CD1c-positive myeloid dendritic cell (primary cell): ENCODE results near the gene CYB5R3.

Experiments used
- DNase-seq: peaks from one replicate; pipeline ENCODE4 v3.0.0-alpha.2; 2016; ENCODE audit errors: extremely low spot score

The CYB5R3 gene

DNA sequence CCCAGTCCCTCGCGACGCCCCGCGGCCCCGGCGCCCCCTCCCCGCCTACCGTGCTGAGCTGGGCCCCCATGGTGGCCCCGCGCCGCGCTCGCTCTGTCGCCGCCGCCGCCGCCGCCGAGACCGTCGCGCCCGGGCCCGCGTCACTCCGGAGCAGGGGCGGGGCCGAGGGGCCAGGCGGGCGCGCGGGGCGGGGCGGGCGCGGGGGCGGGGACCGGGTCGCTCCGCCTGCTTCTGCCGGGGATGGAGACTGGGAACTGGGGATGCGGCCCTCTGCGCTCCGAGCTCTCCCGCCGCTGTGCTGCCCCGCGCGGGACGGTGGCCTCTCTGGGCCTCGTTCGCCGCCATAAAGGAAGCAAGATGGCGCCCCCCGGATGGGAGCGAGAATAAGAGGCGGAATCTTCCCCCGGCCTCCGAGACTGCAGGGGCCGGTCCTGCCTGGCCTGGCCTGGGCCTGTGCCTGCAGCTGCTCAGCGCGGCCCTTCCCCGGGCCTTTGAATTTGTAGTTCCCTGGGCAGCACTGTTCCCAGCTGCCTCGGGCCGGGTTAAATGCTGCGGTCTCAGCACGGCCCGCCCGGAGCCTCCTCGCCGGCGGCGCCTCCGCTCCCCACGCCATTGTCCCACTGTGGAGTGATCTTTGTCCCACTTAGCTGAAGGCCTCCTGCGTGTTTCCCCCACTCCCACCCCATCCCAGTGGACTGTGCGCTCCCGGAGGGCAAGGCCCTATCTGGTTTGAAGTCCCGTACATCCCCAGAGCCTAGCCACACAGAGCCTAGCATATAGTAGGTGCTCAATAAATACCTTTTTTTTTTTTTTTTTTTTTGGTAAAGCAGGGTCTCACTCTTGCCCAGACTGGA lies at the start of gene CYB5R3:
Gene CYB5R3, minus strand, starts transcription at position 147 of the 854 bp plus-strand sequence. Its CDS starts 77 bp downstream, at position 70.
- DNase-seq = peak; percentile 83

DNA sequence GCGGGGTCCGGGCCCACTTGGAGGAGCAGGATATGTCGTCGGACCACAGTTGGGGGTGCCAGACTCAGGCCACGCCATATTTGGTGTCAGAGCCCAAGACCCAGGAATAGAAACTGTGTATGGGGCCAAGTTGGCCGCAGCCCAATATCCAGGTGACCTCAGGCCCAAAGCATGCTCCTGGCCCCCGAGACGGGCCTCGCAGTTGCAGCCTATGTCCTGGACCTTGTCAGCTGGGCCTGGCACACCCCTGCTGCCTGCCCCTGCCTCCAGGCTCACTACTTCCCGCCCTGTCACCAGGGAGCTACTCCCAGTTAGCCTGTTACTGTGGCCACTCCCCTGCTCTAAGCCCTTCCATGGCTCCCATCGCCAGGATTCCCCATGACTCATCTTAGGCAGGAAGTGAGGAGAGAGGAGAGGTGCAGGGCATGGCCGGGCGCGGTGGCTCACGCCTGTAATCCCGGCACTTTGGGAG lies 48.4 kb upstream of the CYB5R3 start:
- DNase-seq = no peak

DNA sequence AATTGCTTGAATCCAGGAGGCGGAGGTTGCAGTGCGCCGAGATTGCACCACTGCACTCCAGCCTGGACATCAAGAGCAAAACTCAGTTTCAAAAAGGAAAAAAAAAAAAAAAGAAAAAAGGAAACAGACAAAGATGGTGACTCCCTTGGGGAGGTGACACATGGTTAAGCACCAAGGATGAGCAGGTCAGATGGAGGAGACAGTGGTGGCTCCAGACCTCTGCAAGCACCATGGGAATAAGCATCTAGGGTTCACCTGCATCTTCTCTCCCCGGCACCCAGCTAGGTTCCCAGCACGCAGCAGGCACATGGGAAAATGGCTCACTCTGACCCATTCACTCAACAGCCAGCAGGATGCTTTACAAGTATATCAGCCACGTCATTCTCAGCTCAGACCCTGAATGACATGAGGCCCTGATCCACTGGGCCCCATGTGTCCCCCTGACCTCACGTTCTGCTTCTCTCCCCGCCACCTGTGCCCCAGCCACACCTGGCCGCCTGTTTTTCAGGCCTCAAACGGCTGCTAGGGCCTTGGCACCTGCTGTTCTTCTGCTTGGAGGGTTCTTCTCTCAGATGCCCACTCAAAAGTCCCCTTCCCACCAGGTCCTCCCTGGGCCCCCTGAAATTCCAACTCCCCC lies 47.3 kb upstream of the CYB5R3 start:
- no peak for DNase-seq

DNA sequence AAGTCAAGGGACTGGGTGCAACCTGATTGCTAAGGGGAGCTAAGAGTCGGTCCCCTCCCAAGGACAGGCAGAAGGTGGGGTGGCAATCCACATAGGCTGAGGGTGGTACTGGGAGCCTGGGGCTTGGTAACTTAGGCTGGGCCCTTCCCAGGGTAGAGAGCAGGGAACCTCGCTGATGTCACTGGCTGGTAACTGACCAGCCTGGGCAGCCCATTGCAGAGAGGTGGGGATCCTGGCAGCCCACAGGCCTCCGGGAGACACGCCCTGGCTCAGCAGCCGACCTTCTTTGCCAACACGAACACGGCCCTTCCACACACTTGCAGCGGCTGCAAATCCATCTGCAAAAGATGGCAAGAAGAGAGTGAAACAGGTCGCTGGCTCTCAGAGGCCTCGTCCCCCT lies 46.1 kb upstream of the CYB5R3 start:
- no peak for DNase-seq

DNA sequence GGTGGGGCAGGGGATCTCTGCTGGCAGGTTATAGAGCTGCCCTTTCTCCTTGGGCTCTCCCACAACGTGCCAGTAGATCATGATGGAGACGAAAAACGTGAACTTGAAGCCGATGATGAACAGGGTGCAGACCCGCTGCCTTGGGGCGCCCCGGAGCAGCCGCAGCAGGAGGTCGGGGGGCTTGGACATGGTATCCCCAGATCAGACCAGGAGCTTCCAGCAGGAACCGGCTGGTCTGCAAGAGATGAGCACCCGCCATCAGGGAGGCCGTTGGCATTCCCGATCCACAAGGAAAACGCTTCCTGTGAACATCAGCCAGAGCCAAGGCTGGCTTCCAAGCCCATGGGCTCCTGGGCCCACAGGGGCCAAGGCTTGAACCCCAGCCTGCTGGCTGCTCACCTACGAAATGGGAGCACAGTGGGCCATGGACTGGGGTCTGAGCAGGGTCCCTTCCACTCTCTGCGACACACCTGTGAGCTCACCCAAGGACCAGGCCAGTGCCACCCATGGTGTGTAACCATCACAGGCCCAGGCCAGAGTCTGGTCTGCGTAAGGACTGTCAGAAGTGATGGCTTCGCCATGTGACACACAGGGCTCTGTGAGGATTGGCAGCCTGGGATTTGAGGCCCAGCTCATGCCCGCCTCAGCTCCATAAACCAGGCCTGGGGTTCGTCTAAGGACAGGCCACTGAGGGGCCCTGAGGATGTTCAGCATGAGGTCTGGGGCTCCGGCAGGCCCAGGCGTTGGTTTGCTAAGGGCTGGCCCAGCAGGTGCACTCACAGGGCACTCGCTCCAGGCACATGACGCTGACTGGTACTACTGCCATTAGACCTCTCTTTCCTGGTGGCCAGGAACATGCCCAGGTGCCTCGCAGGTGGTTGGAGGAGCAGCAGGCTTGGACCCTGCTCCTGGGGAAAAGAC lies 44.8 kb upstream of the CYB5R3 start:
- DNase-seq = no peak

DNA sequence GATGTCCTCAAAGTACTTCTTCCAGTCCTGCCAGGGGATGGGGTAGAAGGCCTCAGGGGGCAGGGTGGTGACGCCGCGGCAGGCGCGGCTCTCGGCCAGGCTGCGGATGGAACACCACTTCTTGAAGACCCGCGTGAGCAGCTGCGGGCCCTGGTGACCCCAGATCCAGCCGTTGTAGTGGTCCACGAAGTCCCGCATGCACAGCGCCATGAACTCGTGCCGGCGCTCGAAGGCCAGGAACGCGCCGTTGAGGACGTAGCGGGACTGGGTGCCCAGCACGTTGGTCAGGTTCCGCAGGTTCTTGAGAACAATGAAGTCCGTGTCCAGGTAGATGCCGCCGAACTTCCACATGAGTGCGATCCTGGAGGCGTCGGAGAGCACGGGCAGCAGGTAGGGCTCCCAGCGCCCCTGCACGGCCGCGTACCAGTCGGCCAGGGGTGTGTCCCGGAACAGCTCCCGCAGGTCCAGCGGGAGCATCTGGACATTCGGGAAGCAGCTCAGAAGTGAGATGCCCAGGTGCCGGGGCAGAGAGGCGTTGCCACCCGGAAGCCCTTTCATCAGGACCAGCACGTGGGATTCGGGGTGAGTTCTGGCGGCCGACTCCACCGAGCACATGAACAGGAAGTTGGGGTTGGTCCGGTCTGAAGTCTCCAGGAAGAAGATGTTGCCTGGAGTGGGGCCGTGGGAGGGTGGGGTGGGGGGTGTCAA lies 44.0 kb upstream of the CYB5R3 start:
- DNase-seq = no peak

DNA sequence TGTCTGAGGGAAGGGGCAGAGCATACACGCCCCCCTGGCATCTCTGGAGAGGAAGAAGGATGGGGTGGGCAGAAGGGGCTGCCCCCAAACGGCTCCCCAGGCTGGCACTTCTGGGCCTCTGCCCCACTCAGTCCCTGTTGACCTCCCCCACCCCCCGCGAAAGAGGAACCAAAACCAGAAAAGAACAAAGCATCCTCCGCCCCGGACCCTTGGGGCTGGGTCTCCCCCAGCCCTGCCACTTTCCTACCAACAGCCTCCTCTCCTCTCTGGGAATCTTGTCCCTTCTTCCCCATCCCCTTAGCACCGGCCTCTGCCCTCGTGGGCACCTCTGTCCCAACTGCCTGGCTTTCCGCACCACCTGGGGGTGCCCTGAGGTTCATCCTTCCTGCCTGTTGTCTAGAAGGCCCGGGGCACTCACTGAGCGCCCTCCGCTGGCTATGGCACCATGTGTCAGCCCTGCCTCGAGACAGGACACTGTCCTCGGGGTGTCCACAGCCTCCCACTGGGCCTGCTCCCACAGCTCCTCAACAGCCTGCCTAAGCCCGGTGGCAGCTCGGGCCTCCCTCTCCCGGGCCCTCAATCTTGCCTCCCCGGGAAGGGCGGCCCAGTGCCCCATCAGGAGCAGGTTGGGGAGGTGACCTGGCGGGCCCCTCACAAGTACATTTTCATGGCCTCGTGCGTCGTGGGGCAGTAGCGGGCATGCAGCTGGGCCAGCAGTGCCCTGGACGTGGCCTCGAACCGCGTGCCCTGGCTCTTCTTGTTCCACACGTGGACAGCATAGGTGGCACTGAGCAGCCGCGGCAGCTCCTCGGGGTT lies 43.3 kb upstream of the CYB5R3 start:
- DNase-seq = no peak

DNA sequence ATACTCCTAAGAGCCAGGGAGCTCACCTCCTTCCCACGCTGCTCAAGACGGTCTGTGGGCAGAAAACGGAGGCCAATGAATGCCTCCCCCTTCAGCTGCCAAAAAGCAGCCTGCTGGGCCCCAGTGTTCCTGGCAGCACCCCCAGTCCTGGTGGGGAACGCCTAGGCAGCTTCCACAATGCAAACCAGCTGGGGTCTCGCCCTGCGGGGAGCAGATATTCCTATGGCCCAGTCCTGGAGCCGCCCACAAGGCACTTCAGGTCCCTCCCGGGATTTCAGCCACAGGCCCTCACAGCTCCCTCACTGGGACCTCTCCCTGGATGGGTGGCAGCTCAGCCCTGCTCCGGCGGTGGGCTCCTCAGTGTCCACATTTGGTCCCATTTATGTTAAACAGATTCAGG lies 42.2 kb upstream of the CYB5R3 start:
- no peak for DNase-seq

DNA sequence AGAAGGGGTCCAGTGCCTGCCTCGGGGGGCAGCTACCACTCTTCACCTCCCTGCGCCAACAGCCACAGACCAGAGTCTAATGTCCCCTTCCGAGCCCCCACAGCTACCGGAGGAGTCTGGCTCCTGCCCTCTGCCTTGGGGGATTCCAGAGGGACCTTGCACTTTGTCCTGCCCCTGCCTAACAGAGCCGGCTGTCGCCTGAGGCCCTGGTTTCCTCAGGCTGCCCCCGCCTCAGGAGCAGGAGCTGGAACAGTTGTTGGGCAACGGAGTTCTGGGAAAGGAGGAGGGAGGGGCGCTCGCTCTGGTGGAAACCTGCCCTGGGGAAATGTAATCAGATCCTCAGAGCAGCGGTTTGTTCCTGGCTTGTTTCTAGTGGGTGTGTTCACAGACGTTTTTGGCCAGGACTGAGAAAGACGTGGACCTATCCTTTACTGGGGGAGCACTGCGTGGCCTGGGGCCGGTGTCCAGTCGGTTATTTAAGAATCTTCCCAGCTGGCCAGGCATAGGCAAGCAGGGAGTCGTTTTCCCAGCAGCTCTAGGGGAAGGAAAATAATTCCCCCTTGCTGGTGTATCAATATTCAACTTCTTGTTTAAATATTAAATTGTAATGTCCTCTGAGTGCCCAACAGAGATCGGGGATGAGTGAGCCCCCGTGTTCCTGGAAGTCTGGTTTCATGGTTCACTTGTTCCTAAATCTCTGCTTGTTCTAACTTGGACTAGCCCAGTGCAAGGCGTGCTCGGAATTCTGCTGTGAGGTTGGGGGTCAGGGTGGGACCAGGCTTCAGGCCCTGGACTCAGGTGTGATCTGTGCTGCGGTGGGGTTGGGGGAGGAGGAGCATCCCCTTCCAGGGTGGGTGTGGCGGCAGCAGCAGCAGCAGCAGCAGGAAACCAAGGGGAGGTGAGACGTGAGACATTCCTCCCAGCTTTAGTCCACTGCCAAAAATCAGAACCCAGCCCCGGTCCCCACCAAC lies 39.3 kb upstream of the CYB5R3 start:
- no peak for DNase-seq

DNA sequence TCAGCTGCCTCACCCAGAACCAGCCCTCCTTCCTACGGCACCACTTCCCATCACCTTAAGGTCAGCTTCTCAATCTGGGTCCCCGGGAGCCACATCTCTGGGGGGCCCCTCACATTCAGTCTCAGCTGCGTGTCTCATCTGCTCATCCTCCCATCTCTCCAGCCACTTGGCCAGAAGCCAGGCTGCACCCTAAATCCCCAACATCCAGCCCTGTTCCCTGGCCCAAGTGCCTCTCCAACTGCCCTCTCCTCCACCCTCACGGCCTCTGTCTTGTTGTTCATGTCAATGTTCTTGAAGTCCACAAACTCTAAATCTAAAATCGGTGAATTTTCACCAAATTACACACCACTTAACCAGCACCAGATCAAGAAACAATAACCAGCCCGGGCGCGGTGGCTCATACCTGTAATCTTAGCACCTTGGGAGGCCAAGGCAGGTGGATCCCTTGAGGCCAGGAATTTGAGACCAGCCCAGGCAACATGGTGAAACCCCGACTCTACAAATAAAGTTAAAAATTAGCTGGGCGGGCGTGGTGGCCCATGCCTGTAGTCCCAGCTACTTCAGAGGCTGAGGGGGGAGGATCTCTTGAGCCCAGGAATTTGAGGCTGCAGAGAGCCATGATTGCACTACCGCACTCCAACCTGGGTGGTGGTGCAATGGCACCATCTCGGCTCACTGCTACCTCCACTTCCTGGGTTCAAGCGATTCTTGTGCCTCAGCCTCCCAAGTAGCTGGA lies 37.7 kb upstream of the CYB5R3 start:
- no peak for DNase-seq

DNA sequence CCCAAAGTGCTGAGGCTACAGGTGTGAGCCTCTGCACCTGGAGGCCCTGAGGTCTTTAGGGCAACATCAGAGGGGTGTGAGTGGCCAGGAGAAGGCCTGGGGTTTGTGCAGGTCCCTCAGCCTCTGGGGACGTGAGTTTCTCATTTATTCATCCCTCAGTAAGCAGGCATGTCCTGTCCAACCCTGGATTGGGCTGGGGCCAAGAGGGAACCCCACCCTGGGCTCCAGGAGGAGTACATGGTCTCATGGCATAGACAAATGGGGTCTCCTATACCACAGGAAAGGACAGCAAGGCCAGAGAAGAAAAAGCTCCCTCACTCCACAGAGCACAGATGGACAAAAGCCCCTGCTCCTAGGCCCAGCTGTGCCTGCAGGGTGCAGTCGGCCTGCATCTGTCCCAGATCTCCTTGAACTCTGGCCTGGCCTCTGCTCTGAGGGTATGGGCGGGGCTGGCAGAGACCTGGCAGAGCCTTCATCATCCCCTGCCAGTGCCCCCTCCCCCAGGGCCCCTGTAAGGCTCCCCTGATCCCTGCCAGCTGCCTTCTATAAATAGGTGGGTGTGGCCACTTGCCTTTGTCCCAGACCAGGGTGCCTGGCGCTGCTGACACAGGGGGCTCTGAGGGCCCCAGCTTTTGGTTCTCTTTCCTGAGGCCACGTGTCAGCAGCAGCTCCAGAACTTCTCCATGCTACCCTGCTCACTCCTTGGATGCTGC lies 36.9 kb upstream of the CYB5R3 start:
- DNase-seq = no peak

DNA sequence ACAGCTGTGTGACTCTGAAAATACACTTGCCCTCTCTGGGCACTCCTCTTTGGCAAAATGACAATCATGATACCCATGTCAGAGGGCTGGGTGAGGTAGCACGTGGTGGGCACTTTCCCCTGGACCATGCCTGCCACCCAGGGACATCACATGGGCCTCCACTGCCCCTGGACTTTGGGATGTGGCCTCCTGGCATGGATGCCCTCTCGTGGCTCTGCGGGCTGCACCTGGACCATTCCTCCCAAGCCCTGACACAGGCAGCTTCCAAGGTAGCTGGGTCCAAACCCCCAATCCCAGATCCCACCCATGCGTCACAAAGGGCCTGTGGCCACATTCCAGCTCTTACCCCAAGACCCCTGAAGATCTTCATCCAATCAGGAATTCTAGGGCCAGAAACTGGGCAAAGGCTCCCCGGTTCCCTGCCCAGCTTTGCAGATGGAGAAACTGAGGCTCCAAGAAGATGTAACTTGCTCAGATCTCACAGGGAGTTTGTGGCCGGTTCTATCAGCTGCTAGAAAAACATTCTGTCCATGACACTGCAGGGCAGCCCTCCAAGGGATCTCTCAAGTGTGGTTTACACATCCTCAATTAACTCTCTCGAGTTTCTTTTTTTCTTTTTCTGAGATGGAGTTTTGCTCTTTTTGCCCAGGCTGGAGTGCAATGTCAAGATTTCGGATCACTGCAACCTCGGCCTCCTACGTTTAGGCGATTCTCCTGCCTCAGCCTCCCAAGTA lies 35.4 kb upstream of the CYB5R3 start:
- no peak for DNase-seq

DNA sequence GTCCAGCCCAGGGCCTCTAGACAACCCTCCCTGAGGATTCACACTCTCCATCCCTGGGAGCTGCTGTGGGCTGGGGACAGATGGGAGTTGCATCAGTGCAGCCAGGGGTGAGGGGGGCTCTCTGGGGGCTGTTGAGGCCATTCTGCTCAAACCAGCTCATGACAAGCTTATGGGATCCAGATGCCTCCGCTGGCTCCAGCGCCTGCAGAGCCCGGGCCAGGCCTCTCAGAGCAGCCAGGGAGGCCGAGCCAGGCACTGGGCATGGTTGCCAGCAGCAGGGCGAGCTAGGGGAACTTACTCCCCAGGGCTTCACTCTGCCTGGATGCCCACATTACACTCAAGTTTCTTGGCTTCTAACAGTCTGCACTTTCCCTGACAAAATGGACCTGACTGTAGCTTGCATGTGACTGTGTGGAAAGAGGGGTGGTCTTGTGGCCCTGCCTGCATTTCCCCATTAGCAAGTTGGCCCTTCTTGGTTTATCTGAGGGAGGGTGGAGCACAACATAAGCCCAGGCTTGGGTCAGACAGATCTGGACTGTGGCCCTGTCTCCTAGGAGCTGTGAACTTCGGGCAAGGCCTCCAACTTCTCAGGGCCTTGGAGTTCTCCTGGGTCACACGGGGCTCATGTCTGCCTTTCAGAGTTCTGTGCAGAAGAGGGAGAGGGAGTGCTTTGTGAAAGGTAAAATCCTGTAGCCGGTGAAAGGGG lies 34.5 kb upstream of the CYB5R3 start:
- no peak for DNase-seq

DNA sequence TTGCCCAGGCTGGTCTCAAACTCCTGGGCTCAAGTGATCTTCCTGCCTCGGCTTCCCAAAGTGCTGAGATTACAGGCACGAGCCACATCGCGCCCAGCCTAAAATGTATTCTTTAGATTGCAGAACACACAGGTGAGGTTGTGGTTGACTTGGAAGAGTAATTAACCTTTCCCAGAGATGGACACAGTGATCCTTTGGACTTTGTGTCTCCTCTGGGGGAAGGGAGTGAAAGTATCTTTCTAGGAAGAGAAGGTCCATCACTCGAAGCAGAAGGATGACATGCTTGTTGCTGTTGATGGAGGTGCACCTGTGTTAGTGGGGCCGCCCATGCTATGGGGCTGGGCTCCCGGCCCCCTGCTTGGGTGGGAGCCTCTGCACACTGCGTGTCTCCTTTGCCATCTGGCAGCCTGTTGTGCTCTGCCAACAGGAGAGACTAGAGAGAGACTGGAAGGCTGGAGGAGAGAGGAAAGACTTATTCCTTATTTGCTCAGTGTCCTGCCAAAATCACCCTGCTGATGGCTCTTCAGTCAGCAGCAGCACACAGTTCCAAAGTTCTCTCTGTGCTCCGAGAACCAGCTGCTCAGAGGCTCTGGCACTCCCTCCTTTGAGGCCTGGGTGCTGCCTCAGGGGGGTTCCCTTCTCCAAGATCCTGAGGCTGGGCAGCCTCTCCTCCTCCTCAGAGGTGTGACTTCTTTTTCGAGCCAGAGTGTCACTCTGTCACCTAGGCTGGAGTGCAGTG lies 33.1 kb upstream of the CYB5R3 start:
- DNase-seq = no peak

DNA sequence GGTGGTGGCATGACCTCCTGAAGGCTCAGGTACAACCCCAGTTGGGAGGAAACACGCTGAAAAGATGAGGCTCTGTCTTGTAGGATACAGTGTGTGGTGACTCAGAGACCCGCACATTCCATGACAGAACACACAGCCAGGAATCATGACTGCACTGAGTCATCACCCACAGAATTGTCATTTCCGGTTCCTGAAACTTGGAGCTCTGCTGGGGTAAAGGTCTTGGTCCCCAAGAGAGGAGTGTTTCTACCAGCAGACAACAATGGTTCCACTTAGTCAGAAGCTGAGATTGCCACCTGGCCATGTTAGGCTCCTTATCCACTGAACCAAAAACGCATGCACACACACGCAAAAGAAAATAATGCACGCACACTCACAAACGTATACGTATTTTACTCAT lies 31.5 kb upstream of the CYB5R3 start:
- peak; percentile 79 for DNase-seq

DNA sequence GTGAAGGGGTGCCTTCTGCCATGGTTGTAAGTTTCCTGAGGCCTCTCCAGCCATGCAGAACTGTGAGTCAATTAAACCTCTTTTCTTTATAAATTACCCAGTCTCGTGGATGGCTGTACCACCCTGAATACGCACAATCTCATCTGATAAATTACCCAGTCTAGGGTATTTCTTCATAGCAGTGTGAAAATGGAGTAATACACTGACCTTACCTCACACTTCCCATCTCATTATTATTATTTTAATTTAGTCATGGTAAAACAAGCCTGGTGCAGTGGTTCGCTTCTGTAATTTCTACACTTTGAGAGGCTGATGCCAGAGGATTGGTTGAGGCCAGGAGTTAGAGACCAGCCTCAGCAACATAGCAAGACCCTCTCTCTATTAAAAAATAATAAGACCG lies 30.5 kb upstream of the CYB5R3 start:
- DNase-seq = no peak
